ENCODE measurements around the gene VPS39.
A peak's percentile ranks its signal among the peaks of the same experiment; 100 is the strongest.

Gene VPS39, protein sequence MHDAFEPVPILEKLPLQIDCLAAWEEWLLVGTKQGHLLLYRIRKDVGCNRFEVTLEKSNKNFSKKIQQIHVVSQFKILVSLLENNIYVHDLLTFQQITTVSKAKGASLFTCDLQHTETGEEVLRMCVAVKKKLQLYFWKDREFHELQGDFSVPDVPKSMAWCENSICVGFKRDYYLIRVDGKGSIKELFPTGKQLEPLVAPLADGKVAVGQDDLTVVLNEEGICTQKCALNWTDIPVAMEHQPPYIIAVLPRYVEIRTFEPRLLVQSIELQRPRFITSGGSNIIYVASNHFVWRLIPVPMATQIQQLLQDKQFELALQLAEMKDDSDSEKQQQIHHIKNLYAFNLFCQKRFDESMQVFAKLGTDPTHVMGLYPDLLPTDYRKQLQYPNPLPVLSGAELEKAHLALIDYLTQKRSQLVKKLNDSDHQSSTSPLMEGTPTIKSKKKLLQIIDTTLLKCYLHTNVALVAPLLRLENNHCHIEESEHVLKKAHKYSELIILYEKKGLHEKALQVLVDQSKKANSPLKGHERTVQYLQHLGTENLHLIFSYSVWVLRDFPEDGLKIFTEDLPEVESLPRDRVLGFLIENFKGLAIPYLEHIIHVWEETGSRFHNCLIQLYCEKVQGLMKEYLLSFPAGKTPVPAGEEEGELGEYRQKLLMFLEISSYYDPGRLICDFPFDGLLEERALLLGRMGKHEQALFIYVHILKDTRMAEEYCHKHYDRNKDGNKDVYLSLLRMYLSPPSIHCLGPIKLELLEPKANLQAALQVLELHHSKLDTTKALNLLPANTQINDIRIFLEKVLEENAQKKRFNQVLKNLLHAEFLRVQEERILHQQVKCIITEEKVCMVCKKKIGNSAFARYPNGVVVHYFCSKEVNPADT

GRCh38 chr15:42207674-42208579 is at the start of gene VPS39:
Gene VPS39, minus strand, starts transcription at chr15:42208304. Its CDS starts 151 bp downstream, at chr15:42208153.
- peak within 1 kb of the TSS; percentile 96 for H3K4me3 ChIP-seq (ENCODE audit: control insufficient read depth, low read depth, low read length)
- peak; percentile 83 for DNase-seq (ENCODE audit: low read depth)
- TF ChIP-seq, protein P1, sequence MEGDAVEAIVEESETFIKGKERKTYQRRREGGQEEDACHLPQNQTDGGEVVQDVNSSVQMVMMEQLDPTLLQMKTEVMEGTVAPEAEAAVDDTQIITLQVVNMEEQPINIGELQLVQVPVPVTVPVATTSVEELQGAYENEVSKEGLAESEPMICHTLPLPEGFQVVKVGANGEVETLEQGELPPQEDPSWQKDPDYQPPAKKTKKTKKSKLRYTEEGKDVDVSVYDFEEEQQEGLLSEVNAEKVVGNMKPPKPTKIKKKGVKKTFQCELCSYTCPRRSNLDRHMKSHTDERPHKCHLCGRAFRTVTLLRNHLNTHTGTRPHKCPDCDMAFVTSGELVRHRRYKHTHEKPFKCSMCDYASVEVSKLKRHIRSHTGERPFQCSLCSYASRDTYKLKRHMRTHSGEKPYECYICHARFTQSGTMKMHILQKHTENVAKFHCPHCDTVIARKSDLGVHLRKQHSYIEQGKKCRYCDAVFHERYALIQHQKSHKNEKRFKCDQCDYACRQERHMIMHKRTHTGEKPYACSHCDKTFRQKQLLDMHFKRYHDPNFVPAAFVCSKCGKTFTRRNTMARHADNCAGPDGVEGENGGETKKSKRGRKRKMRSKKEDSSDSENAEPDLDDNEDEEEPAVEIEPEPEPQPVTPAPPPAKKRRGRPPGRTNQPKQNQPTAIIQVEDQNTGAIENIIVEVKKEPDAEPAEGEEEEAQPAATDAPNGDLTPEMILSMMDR (conservative IDR thresholded peaks at IDR 0.05; ENCODE audit: control insufficient read depth, insufficient read depth, low read depth, low read length): no peak

GRCh38 chr15:42253300-42253699 is 45.2 kb upstream of the VPS39 start:
- H3K4me3 ChIP-seq (ENCODE audit: control insufficient read depth, low read depth, low read length): no peak overlapping the region
- TF ChIP-seq, protein P1 (conservative IDR thresholded peaks at IDR 0.05; ENCODE audit: control insufficient read depth, insufficient read depth, low read depth, low read length): no peak
- no peak for DNase-seq (ENCODE audit: low read depth)

- TF ChIP-seq, protein P1 (conservative IDR thresholded peaks at IDR 0.05; ENCODE audit: control insufficient read depth, insufficient read depth, low read depth, low read length): no peak
- DNase-seq (ENCODE audit: low read depth): no peak
These were observed 32.7 kb upstream of the VPS39 start for GRCh38 chr15:42240823-42241222.

GRCh38 chr15:42239528-42240182 is 31.6 kb upstream of the VPS39 start:
- TF ChIP-seq, protein P1 (conservative IDR thresholded peaks at IDR 0.05; ENCODE audit: control insufficient read depth, insufficient read depth, low read depth, low read length): no peak
- DNase-seq (ENCODE audit: low read depth): no peak
- H3K4me3 ChIP-seq (ENCODE audit: control insufficient read depth, low read depth, low read length): no peak overlapping the region

More at GRCh38 chr15:42240823-42241222, 32.7 kb upstream of the VPS39 start:
- H3K4me3 ChIP-seq (ENCODE audit: control insufficient read depth, low read depth, low read length): no peak overlapping the region

DNA sequence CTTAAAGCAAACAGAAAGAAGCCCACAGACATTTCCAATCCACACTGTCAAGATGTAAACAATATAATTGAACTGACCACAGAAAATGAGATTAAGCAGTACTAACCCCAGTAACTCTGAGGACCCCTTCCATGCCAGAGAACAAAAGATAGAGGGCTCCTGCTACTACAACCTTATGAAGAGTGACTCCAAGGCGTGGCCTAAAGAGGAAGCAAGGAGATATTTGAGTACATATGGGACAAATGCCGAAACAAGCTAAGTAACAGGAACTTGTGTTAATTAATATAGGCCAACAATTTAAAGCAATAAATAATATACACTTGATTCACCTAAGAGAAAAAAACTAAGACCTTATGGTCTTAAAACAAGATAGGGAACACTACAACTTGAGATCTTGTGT is 25.0 kb upstream of the VPS39 start:
- TF ChIP-seq, protein P1 (conservative IDR thresholded peaks at IDR 0.05; ENCODE audit: control insufficient read depth, insufficient read depth, low read depth, low read length): no peak
- H3K4me3 ChIP-seq (ENCODE audit: control insufficient read depth, low read depth, low read length): no peak overlapping the region

More for the DNA sequence above, 25.0 kb upstream of the VPS39 start:
- no peak for DNase-seq (ENCODE audit: low read depth)

All from fibroblast of mammary gland (primary cell).